IMR-90 (cell line): ENCODE results near the gene RRP7A. TPM values are rescaled to one million over a fixed set of nuclear protein-coding genes. Genes with fewer than 3 reads are reported as not detected.

Source experiments
- ATAC-seq: fragments of 200-7000 bp; cut with Tn5 transposase; 2 replicates; pipeline ENCODE4 v1.9.1; 2020; ENCODE audit warnings: low read depth, mild to moderate bottlenecking, moderate library complexity
- BruUV-seq: library from RNA; stranded (reverse); fragments of 400-500 nt; replicated peaks from 2 replicates; lab custom pipeline; 2021; lab: Mats Ljungman, UMichigan
- CTCF ChIA-PET: fragments of 300-600 bp; formaldehyde crosslinking; extraction: SDS; loops from one replicate; lab custom pipeline; 2021; ENCODE audit warnings: antibody characterized with exemption; lab: Yijun Ruan, JAX
- POLR2A ChIA-PET: fragments of 300-600 bp; sonication (Branson Sonifier 250); formaldehyde crosslinking; loops from one replicate; lab custom pipeline; 2022; ENCODE audit warnings: antibody characterized with exemption; ENCODE audit not compliant: unreplicated experiment; lab: Charles Lee
- DNase-seq: peaks from one replicate; pipeline ENCODE4 v3.0.0; 2013
- H2AFZ ChIP-seq: replicated peaks from 2 replicates; pipeline ENCODE3; 2013; ENCODE audit warnings: low read length, mild to moderate bottlenecking; ENCODE audit not compliant: poor library complexity
- H2AK5ac ChIP-seq: 2 replicates; pipeline ENCODE4 v1.6.1; 2013; ENCODE audit warnings: low read depth, low read length, inconsistent platforms
- H2AK9ac ChIP-seq: replicated peaks from 2 replicates; pipeline ENCODE3; 2013; ENCODE audit warnings: mild to moderate bottlenecking, low read depth, low read length, moderate library complexity; ENCODE audit not compliant: poor library complexity
- H2BK120ac ChIP-seq: 2 replicates; pipeline ENCODE4 v1.6.1; 2013; ENCODE audit warnings: low read depth, low read length, inconsistent platforms
- H2BK15ac ChIP-seq: 3 replicates; pipeline ENCODE4 v1.6.1; 2013; ENCODE audit warnings: low read depth, low read length, inconsistent platforms
- H2BK20ac ChIP-seq: 2 replicates; pipeline ENCODE4 v1.6.1; 2013; ENCODE audit warnings: low read depth, mild to moderate bottlenecking, inconsistent platforms, low read length, moderate library complexity
- H2BK5ac ChIP-seq: 2 replicates; pipeline ENCODE4 v1.6.1; 2013; ENCODE audit warnings: mild to moderate bottlenecking, low read depth, low read length, inconsistent platforms; ENCODE audit not compliant: poor library complexity, severe bottlenecking
- H3K14ac ChIP-seq: replicated peaks from 2 replicates; pipeline ENCODE4 v1.6.1; 2013; ENCODE audit warnings: low read depth, low read length, inconsistent platforms
- H3K18ac ChIP-seq: 2 replicates; pipeline ENCODE4 v1.6.1; 2013; ENCODE audit warnings: low read depth, low read length, control low read depth
- H3K23ac ChIP-seq: 2 replicates; pipeline ENCODE4 v1.6.1; 2013; ENCODE audit warnings: low read depth, low read length, inconsistent platforms
- H3K27ac ChIP-seq: 2 replicates; pipeline ENCODE4 v1.5.1; 2013; ENCODE audit warnings: mild to moderate bottlenecking, control low read depth, low read length; ENCODE audit not compliant: insufficient read depth
- H3K27me3 ChIP-seq: 2 replicates; pipeline ENCODE4 v1.6.1; 2013; ENCODE audit warnings: low read length; ENCODE audit not compliant: control insufficient read depth, insufficient read depth
- H3K36me3 ChIP-seq: 2 replicates; pipeline ENCODE4 v1.6.1; 2013; ENCODE audit warnings: low read length, mixed read lengths; ENCODE audit not compliant: control insufficient read depth, insufficient read depth
- H3K4ac ChIP-seq: 2 replicates; pipeline ENCODE4 v1.6.1; 2013; ENCODE audit warnings: low read depth, low read length, inconsistent platforms
- H3K4me1 ChIP-seq: 2 replicates; pipeline ENCODE4 v1.6.1; 2013; ENCODE audit warnings: low read length, mixed read lengths; ENCODE audit not compliant: control insufficient read depth, insufficient read depth
- H3K4me2 ChIP-seq: 2 replicates; pipeline ENCODE4 v1.6.1; 2013; ENCODE audit warnings: low read depth, mild to moderate bottlenecking, control low read depth, low read length, moderate library complexity
- H3K4me3 ChIP-seq: 2 replicates; pipeline ENCODE4 v1.5.1; 2013; ENCODE audit warnings: low read depth, mild to moderate bottlenecking, control low read depth, low read length, moderate library complexity; ENCODE audit not compliant: insufficient read depth
- H3K56ac ChIP-seq: 2 replicates; pipeline ENCODE4 v1.6.1; 2013; ENCODE audit warnings: low read length, inconsistent platforms; ENCODE audit not compliant: insufficient read depth; ENCODE audit errors: extremely low read depth
- H3K79me1 ChIP-seq, 2 experiments: 2 replicates each; pipeline ENCODE4 v1.6.1; 2013; ENCODE audit warnings: low read length in 2 of 2, inconsistent platforms in 1 of 2, low read depth in 1 of 2
- H3K9ac ChIP-seq: 2 replicates; pipeline ENCODE4 v1.6.1; 2013; ENCODE audit warnings: low read depth, low read length, control low read depth
- H3K9me1 ChIP-seq: 2 replicates; pipeline ENCODE4 v1.6.1; 2013; ENCODE audit warnings: low read length, inconsistent platforms; ENCODE audit not compliant: insufficient read depth
- H3K9me3 ChIP-seq: 2 replicates; pipeline ENCODE4 v1.6.1; 2013; ENCODE audit warnings: low read length; ENCODE audit not compliant: control insufficient read depth, insufficient read depth
- H4K20me1 ChIP-seq: 2 replicates; pipeline ENCODE4 v1.6.1; 2013; ENCODE audit warnings: low read length, inconsistent platforms; ENCODE audit not compliant: insufficient read depth
- H4K5ac ChIP-seq: 2 replicates; pipeline ENCODE4 v1.6.1; 2013; ENCODE audit warnings: mild to moderate bottlenecking, low read depth, low read length, control low read depth
- H4K8ac ChIP-seq, 2 experiments: 2 replicates each; pipeline ENCODE4 v1.6.1; 2013; ENCODE audit warnings: low read depth in 2 of 2, low read length in 2 of 2, control low read depth in 1 of 2, inconsistent platforms in 1 of 2
- H4K91ac ChIP-seq: 2 replicates; pipeline ENCODE4 v1.6.1; 2013; ENCODE audit warnings: low read depth, low read length, inconsistent platforms; ENCODE audit not compliant: insufficient read depth
- BHLHE40 ChIP-seq: fragments of 150-350 bp; IDR thresholded peaks from 2 replicates; pipeline ENCODE4 v1.6.1; 2016; ENCODE audit warnings: mild to moderate bottlenecking, low read depth, low read length
- CEBPB ChIP-seq: IDR thresholded peaks from 2 replicates; pipeline ENCODE4 v1.6.1; 2012; ENCODE audit warnings: low read depth, low read length, improper control_type of control experiment
- CHD1 ChIP-seq: IDR thresholded peaks from 2 replicates; pipeline ENCODE4 v1.6.1; 2012; ENCODE audit warnings: low read depth, low read length, improper control_type of control experiment
- CTCF ChIP-seq: conservative IDR thresholded peaks from 2 replicates; pipeline ENCODE4 v1.5.1; 2012; ENCODE audit warnings: mild to moderate bottlenecking, low read depth, low read length, improper control_type of control experiment
- FOS ChIP-seq: fragments of 150-350 bp; IDR thresholded peaks from 2 replicates; pipeline ENCODE4 v1.6.1; 2016; ENCODE audit warnings: low read depth, low read length
- MAFK ChIP-seq: IDR thresholded peaks from 2 replicates; pipeline ENCODE4 v1.6.1; 2012; ENCODE audit warnings: low read depth, low read length, improper control_type of control experiment
- MAZ ChIP-seq: IDR thresholded peaks from 2 replicates; pipeline ENCODE4 v1.6.1; 2012; ENCODE audit warnings: low read depth, mild to moderate bottlenecking, low read length, improper control_type of control experiment, moderate library complexity, borderline replicate concordance
- MXI1 ChIP-seq: IDR thresholded peaks from 2 replicates; pipeline ENCODE4 v1.6.1; 2012; ENCODE audit warnings: low read depth, mild to moderate bottlenecking, low read length, moderate library complexity, borderline replicate concordance
- NFE2L2 ChIP-seq: fragments of 150-350 bp; IDR thresholded peaks from 2 replicates; pipeline ENCODE4 v1.6.1; 2016; ENCODE audit warnings: low read depth, mild to moderate bottlenecking, low read length
- POLR2A ChIP-seq: IDR thresholded peaks from 2 replicates; pipeline ENCODE4 v1.6.1; 2012; ENCODE audit warnings: mild to moderate bottlenecking, low read depth, low read length
- RAD21 ChIP-seq: IDR thresholded peaks from 2 replicates; pipeline ENCODE4 v1.6.1; 2012; ENCODE audit warnings: low read length, improper control_type of control experiment
- RCOR1 ChIP-seq: IDR thresholded peaks from 2 replicates; pipeline ENCODE4 v1.6.1; 2012; ENCODE audit warnings: mild to moderate bottlenecking, low read length, improper control_type of control experiment; ENCODE audit not compliant: insufficient replicate concordance
- RFX5 ChIP-seq: IDR thresholded peaks from 2 replicates; pipeline ENCODE4 v1.8.0; 2012; ENCODE audit warnings: low read depth, mild to moderate bottlenecking, low read length, moderate library complexity
- SMC3 ChIP-seq: fragments of 150-350 bp; IDR thresholded peaks from 2 replicates; pipeline ENCODE4 v1.6.1; 2016; ENCODE audit warnings: low read depth, mild to moderate bottlenecking, antibody characterized with exemption, low read length, moderate library complexity
- WGBS, 2 experiments: methylation state at CpG; one replicate each; pipeline versions ENCODE4 v1.1.5 to v1.1.7; 2013; ENCODE audit warnings: missing lambda C conversion rate in 2 of 2; ENCODE audit not compliant: insufficient read length in 1 of 2; ENCODE audit errors: extremely low coverage in 2 of 2; 5-methylcytosine and 5-hydroxymethylcytosine counted together
- dilution Hi-C: fragments of 300-500 bp; cut with HindIII; formaldehyde crosslinking; loops from one replicate; pipeline ENCODE4 v1.14.3; 2018; ENCODE audit warnings: low sequenced_read_pairs; ENCODE audit not compliant: unreplicated experiment
- in situ Hi-C: fragments of 300-500 bp; cut with MboI; formaldehyde crosslinking; loops from 3 replicates; pipeline ENCODE4 v1.14.3; 2019; ENCODE audit warnings: low sequenced_read_pairs, inconsistent platforms, mixed read lengths
- intact Hi-C: fragments of 100-400 bp; cut with micrococcal nuclease; formaldehyde crosslinking; loops from 2 replicates; pipeline ENCODE4 v1.10.0; 2022
- polyA plus RNA-seq, 3 experiments: library from polyadenylated mRNA; depleted of rRNA; stranded (reverse); fragments of >200 nt; gene quantifications; 2 replicates each; pipeline ENCODE4 v1.2.3, GENCODE V29; 2012; ENCODE audit warnings: low replicate concordance in 1 of 3
- total RNA-seq: library from RNA; depleted of rRNA; stranded (reverse); fragments of >200 nt; gene quantifications from 2 replicates; pipeline ENCODE4 v1.2.3, GENCODE V29; 2012
- TF ChIP-seq, protein P1 (sequence below): fragments of 150-350 bp; IDR thresholded peaks from 2 replicates; pipeline ENCODE4 v1.6.1; 2017; ENCODE audit warnings: mild to moderate bottlenecking, antibody characterized with exemption, low read length, low read depth
- TF ChIP-seq, protein P2 (sequence below): fragments of 150-350 bp; IDR thresholded peaks from 2 replicates; pipeline ENCODE4 v1.6.1; 2016; ENCODE audit warnings: low read depth, mild to moderate bottlenecking, low read length, moderate library complexity, borderline replicate concordance

RRP7A gene
- total and polyA plus RNA-seq, 2 of the 4 experiments (the other 2 are of a cell fraction): 25.5 to 29.2 TPM

DNA sequence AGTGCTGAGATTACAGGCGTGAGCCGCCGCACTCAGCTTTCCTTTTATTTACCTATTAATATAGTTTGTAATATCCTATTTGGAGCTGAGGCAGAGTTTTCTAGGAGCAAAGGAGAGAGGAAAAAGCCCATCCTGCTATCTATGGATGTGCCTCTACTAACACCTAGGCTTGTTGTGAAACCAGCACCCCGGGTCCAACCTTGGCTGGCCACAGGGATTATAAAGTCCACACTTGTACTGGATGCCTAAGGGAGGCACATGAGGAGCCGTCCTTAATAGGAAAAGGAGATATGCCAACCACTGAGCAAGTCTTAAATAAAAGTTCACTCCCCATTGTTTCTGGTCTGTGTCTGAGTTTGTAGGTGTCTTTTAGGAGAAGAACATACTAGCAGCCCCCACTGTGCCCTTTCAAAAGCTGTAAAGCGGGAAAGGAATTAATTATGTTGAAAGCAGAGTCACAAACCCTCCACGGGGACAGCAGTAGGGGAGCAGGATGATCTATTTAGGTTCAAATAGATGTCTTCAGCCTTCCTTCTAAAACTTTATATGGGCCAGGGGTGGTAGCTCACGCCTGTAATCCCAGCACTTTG, 29.3 kb downstream of the RRP7A start:
- H4K8ac ChIP-seq: no peak overlapping the region
- no peak for TF ChIP-seq MAZ
- TF ChIP-seq BHLHE40: no peak
- TF ChIP-seq CHD1: no peak
- no peak for TF ChIP-seq CTCF
- TF ChIP-seq MAFK: no peak
- no peak for TF ChIP-seq NFE2L2
- no peak for TF ChIP-seq POLR2A
- TF ChIP-seq CEBPB: no peak
- no peak for TF ChIP-seq RFX5
- TF ChIP-seq FOS: no peak
- no peak for TF ChIP-seq RCOR1
- no peak for TF ChIP-seq RAD21
- TF ChIP-seq, protein P1, sequence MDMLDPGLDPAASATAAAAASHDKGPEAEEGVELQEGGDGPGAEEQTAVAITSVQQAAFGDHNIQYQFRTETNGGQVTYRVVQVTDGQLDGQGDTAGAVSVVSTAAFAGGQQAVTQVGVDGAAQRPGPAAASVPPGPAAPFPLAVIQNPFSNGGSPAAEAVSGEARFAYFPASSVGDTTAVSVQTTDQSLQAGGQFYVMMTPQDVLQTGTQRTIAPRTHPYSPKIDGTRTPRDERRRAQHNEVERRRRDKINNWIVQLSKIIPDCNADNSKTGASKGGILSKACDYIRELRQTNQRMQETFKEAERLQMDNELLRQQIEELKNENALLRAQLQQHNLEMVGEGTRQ: no peak
- TF ChIP-seq, protein P2, sequence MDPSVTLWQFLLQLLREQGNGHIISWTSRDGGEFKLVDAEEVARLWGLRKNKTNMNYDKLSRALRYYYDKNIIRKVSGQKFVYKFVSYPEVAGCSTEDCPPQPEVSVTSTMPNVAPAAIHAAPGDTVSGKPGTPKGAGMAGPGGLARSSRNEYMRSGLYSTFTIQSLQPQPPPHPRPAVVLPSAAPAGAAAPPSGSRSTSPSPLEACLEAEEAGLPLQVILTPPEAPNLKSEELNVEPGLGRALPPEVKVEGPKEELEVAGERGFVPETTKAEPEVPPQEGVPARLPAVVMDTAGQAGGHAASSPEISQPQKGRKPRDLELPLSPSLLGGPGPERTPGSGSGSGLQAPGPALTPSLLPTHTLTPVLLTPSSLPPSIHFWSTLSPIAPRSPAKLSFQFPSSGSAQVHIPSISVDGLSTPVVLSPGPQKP: no peak
- TF ChIP-seq SMC3: no peak
- TF ChIP-seq MXI1: no peak
- no peak overlapping the region for H2AK9ac ChIP-seq
- dilution Hi-C loops (no loop called here), in situ Hi-C loops (no loop called here), intact Hi-C loops (no loop called here)
- H3K4me1 ChIP-seq: no peaks in the 10 kb centered on the region
- H3K27me3 ChIP-seq: peaks cover 10% of the 10 kb centered on the region
- H3K23ac ChIP-seq: no peak overlapping the region
- no peak overlapping the region for H3K18ac ChIP-seq
- CTCF ChIA-PET: interaction anchor here (1.3 kb wide), 1 partner anchor 17 kb away, joined by 5 read pairs; no protein-coding TSS in a partner anchor
- no peak for ATAC-seq
- H3K4me2 ChIP-seq: no peak overlapping the region
- no peak overlapping the region for H2BK20ac ChIP-seq
- H3K4me3 ChIP-seq: no peak overlapping the region
- DNase-seq: no peak
- no peak overlapping the region for H2AK5ac ChIP-seq
- no peak overlapping the region for H2BK5ac ChIP-seq
- no peak overlapping the region for H4K91ac ChIP-seq
- no peaks in the 10 kb centered on the region for H3K79me1 ChIP-seq
- no peak overlapping the region for H2BK120ac ChIP-seq
- H4K20me1 ChIP-seq: no peaks in the 10 kb centered on the region
- POLR2A ChIA-PET: no interaction called here
- no peak overlapping the region for H3K14ac ChIP-seq
- no peaks in the 10 kb centered on the region for H3K9me1 ChIP-seq
- H3K4ac ChIP-seq: no peak overlapping the region
- H2BK15ac ChIP-seq: no peak overlapping the region
- H3K9ac ChIP-seq: no peak overlapping the region
- H3K36me3 ChIP-seq: no peaks in the 10 kb centered on the region
- no TSS peak for BruUV-seq
- H2AFZ ChIP-seq: no peak overlapping the region
- no peak overlapping the region for H4K5ac ChIP-seq
- no peaks in the 10 kb centered on the region for H3K9me3 ChIP-seq
- H3K27ac ChIP-seq: no peak overlapping the region
- WGBS, 2 experiments: no CpG with 5 or more reads among the region's 8 CpGs
- no peak overlapping the region for H3K56ac ChIP-seq
